Transverse colon (tissue), 4 donors: Measurements from ENCODE around the gene PPP6R3.

Experiments
- CTCF ChIP-seq, 5 experiments: fragments of 200-600 bp in 3 of 5; fragments of 450-650 bp in 2 of 5; sonication (generic) in 3 of 5; IDR thresholded peaks; 1 replicate in 2 of 5; 2 replicates in 3 of 5; pipeline ENCODE4 v1.5.1; 2016 to 2017; ENCODE audit warnings: antibody characterized with exemption in 5 of 5, inconsistent platforms in 3 of 5, mild to moderate bottlenecking in 2 of 5, moderate library complexity in 1 of 5
- EP300 ChIP-seq: sonication (generic); formaldehyde crosslinking; IDR thresholded peaks from one replicate; pipeline ENCODE4 v1.6.1; 2017; ENCODE audit warnings: antibody characterized with exemption, low read depth
- POLR2AphosphoS5 ChIP-seq, 3 donors: sonication (generic); formaldehyde crosslinking; IDR thresholded peaks; one replicate each; pipeline ENCODE4 v1.6.1; 2016; ENCODE audit warnings: antibody characterized with exemption in 3 of 3

- TF ChIP-seq CTCF (IDR thresholded peaks at IDR 0.05) (no peak), POLR2AphosphoS5 (IDR thresholded peaks at IDR 0.05) (no peak), EP300 (no peak)
These were observed 85.2 kb downstream of the PPP6R3 start for GRCh38 chr11:68545796-68546195.
